Activated naive CD4-positive, alpha-beta T cell treated with anti-CD3 and anti-CD28 coated beads, Interleukin-2, amount 50 U/mL, for 72 hours (primary cell): ENCODE data around the gene SLC37A1. TPM values are rescaled to one million over a fixed set of nuclear protein-coding genes. Genes with fewer than 3 reads are reported as not detected.
A peak's percentile ranks its signal among the peaks of the same experiment; 100 is the strongest.

Experiments used
- ATAC-seq, 2 donors: fragments of 150-1000 bp; cut with Tn5 transposase; 2 replicates each; pipeline ENCODE4 v1.10.0; 2021; ENCODE audit warnings: mild to moderate bottlenecking in 2 of 2, moderate library complexity in 2 of 2
- DNase-seq, 2 donors: peaks; one replicate each; pipeline ENCODE4 v3.0.0; 2021 to 2022; ENCODE audit warnings: low spot score in 2 of 2
- H3K27ac Mint-ChIP-seq, 2 donors: one replicate each; pipeline ENCODE4 v1.8.0; 2022; ENCODE audit warnings: mild to moderate bottlenecking in 2 of 2, mixed read lengths in 2 of 2
- H3K36me3 Mint-ChIP-seq, 2 donors: one replicate each; pipeline ENCODE4 v1.8.0; 2022; ENCODE audit warnings: mixed read lengths in 2 of 2
- H3K9me3 Mint-ChIP-seq, 2 donors: one replicate each; pipeline ENCODE4 v1.8.0; 2022; ENCODE audit warnings: mixed read lengths in 2 of 2
- total RNA-seq, 2 donors: library from RNA; stranded (reverse); gene quantifications; one replicate each; pipeline ENCODE4 v1.2.3, GENCODE V29; 2022

SLC37A1 gene
- total RNA-seq, 2 donors from 2014 or later: 15.2 to 20.6 TPM

GRCh38 chr21:42567861-42568260 lies 54.2 kb downstream of the SLC37A1 start:
- ATAC-seq (no peak), DNase-seq (peak in 1 of 2 donors; percentile 9)
- H3K27ac Mint-ChIP-seq: peak overlapping the region in 1 of 2 donors; percentile 70
- peaks cover 0 to 6% of the 10 kb centered on the region in 2 donors for H3K36me3 Mint-ChIP-seq
- H3K9me3 Mint-ChIP-seq: no peaks in the 10 kb centered on the region

DNA sequence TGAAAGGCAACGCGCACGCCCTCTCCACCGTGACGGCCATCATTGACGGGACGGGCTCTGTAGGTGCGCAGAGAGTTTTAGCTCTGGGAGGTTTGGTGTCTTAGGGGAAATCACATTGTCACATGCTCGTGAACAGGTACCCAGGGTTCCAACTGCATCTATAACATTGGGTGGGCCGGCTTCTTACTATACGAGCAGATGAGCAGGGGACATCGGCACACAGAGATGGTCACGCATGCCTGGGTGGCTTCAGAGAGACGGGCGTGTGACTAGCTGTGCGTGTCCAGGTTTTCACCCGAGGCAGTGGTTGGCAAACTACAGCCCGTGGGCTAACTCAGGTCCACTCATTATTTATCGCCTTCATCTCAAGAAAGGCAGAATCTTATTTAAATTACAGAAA lies 54.7 kb downstream of the SLC37A1 start:
- H3K27ac Mint-ChIP-seq: no peak overlapping the region
- H3K9me3 Mint-ChIP-seq: no peaks in the 10 kb centered on the region
- ATAC-seq (no peak), DNase-seq (peak in 1 of 2 donors; percentile 33)
- peaks cover 0 to 6% of the 10 kb centered on the region in 2 donors for H3K36me3 Mint-ChIP-seq

GRCh38 chr21:42568866-42569731 lies 55.4 kb downstream of the SLC37A1 start:
- Mint-ChIP-seq H3K9me3 (no peaks in the 10 kb centered on the region), H3K27ac (no peak overlapping the region), H3K36me3 (peaks cover 0 to 6% of the 10 kb centered on the region in 2 donors)
- ATAC-seq: no peak
- DNase-seq: peak in 1 of 2 donors; percentile 33

GRCh38 chr21:42569732-42570301 lies 56.2 kb downstream of the SLC37A1 start:
- no peak for ATAC-seq
- Mint-ChIP-seq H3K27ac (peak overlapping the region in 1 of 2 donors; percentile 70), H3K9me3 (no peaks in the 10 kb centered on the region), H3K36me3 (peaks cover 0 to 6% of the 10 kb centered on the region in 2 donors)
- DNase-seq: peak in 1 of 2 donors; percentile 41

GRCh38 chr21:42570362-42570761 lies 56.7 kb downstream of the SLC37A1 start:
- Mint-ChIP-seq H3K36me3 (peaks cover 3 to 7% of the 10 kb centered on the region in 2 donors), H3K27ac (peak overlapping the region; percentile 33 to 70), H3K9me3 (no peaks in the 10 kb centered on the region)
- DNase-seq (peak in 1 of 2 donors; percentile 14), ATAC-seq (no peak)

GRCh38 chr21:42570841-42571387 lies 57.3 kb downstream of the SLC37A1 start:
- no peak for ATAC-seq
- DNase-seq: peak in 1 of 2 donors; percentile 44
- Mint-ChIP-seq H3K9me3 (no peaks in the 10 kb centered on the region), H3K27ac (no peak overlapping the region), H3K36me3 (peaks cover 8 to 13% of the 10 kb centered on the region in 2 donors)

DNA sequence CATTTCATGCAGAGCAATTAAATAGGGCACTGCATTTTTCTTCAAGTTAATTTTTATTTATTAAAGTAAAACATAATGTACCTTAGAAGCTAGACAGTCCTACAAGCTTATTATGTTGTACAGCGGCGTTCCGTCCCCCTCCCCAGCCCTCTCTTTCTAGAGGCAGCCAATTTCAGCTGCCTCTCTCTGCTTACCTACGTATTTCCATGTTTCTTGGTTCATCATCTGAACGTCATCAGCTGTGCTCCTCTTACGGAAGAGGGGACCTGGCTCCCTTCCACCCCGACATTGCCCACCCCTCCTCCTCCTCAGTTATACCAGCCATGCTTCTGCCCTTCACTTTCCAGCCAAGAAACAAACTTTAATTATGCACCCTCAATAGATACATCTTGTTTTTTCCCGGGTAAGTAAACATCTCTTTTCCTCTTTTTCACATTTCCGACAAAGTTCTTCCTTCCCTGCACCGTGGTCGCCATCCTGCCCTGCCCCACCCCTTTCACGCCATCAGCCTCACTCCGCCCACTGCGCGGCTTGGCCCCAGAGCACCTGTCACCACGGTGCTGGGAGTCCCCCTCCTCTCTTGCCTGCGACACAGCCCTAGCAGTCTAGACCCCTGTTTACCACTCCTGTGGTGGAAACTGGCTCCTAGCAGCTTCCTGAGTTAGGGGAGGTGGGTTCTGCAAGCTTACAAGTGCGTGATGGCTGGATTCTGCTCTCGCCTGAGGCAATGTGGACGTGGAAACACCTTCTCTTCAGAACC lies 57.9 kb downstream of the SLC37A1 start:
- DNase-seq: peak in 1 of 2 donors; percentile 20

GRCh38 chr21:42572906-42573495 lies 59.3 kb downstream of the SLC37A1 start:
- peak overlapping the region; percentile 34 to 86 for H3K27ac Mint-ChIP-seq
- no peak for ATAC-seq

More for the DNA sequence above, 57.9 kb downstream of the SLC37A1 start:
- ATAC-seq: no peak
- peak overlapping the region in 1 of 2 donors; percentile 34 for H3K27ac Mint-ChIP-seq
- peaks cover 15 to 17% of the 10 kb centered on the region in 2 donors for H3K36me3 Mint-ChIP-seq
- peaks cover 3% of the 10 kb centered on the region in 2 donors for H3K9me3 Mint-ChIP-seq

DNA sequence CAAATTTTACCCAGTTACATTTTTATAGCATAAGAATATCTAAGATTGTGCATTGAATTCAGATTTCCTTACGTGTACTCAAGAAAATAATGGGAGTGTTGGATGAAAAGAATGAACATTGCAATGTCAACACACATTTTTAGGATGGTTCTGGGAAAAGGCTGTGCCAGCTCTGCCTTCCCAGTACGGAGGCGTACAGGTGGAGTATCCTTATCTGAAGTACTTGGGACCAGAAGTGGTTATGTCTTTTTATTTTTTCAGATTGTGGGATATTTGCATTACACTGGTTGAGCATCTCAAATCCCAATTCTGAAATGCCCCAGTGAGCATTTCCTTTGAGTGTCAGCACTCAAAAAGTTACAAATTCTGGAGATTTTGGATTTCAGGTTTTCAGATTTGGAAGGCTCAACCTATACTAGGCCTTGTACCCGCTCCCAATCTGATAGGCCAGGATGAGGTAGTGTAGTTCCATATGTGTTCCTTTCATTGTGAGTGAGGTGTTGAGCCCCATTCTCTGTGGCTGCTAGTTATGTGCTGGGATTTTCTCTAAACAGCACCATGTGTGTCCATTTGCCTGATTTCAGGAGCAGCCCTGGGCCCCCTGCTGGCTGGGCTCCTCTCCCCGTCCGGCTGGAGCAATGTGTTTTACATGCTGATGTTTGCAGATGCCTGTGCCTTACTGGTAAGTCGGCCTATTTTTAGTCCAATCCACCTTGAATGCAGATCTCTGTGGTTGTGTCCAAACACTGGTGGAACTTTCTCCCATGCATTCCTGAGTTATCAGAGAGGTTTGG lies 60.8 kb downstream of the SLC37A1 start:
- DNase-seq (peak in 1 of 2 donors; percentile 9), ATAC-seq (no peak)
- no peak overlapping the region for H3K27ac Mint-ChIP-seq
- peaks cover 5 to 7% of the 10 kb centered on the region in 2 donors for H3K9me3 Mint-ChIP-seq
- peaks cover 19 to 23% of the 10 kb centered on the region in 2 donors for H3K36me3 Mint-ChIP-seq

More at GRCh38 chr21:42572906-42573495, 59.3 kb downstream of the SLC37A1 start:
- peak in 1 of 2 donors; percentile 31 for DNase-seq
- Mint-ChIP-seq H3K9me3 (peaks cover 5 to 7% of the 10 kb centered on the region in 2 donors), H3K36me3 (peaks cover 19 to 23% of the 10 kb centered on the region in 2 donors)

DNA sequence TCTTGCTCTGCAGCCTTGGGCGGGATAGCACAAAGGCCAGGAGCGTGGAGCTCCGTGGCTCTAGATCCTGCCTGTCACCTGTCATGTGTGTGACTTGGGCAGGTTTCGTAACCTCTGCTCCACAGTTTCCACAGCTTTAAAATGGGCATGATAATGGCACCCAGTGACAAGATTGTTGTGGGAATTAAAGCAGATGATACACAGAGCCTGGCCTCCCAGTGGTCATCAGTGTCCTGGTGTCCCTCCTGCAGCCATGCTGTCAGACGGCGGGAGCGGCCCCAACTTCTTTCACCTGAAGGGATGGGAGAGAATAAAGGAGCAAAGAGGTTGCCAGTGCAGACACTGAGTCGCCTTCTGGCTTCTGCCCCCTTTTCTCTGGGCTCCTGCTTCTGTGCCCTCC lies 61.5 kb downstream of the SLC37A1 start:
- H3K36me3 Mint-ChIP-seq: peaks cover 15 to 23% of the 10 kb centered on the region in 2 donors
- ATAC-seq: no peak
- DNase-seq: no peak
- no peak overlapping the region for H3K27ac Mint-ChIP-seq
- H3K9me3 Mint-ChIP-seq: peaks cover 5 to 7% of the 10 kb centered on the region in 2 donors

DNA sequence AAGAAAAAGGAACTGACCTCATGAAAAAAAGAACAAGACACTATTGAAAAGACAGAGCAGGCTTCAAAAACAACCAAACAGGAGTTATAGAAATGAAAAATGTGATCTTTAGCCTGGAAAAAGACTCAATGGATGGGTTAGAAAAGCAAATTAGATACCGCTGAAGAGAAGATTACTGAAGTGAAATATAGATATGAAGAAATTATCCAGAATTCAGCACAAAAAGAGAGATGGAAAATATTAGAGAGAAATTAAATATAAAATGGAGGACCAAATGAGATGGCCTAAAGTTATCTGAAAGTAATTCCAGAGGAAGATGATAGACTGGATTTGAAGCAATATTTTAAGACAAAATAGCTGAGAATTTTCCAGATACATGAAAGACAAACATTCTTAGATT lies 63.0 kb downstream of the SLC37A1 start:
- ATAC-seq (no peak), DNase-seq (no peak)
- peaks cover 5 to 7% of the 10 kb centered on the region in 2 donors for H3K9me3 Mint-ChIP-seq
- peak overlapping the region in 1 of 2 donors; percentile 7 for H3K27ac Mint-ChIP-seq
- H3K36me3 Mint-ChIP-seq: peaks cover 13 to 23% of the 10 kb centered on the region in 2 donors

DNA sequence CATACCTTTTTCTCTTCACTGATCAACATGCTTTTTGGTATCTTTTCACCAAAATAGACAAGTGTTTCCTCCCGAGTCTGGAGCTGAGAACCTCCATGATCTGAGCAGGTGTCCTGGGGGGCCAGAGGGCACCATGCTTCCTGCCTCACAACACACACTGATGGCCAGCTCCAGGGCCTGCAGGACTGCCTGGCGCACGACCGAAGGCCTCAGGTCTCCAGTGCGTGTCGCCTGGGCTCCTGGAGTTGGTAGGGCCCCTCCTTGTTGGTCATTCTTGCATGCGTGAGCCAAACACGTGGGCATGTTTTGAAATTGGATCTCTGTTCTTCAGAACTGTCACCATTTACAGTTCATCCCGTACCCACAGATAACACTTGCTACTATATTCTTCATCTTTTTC lies 64.4 kb downstream of the SLC37A1 start:
- H3K9me3 Mint-ChIP-seq: peaks cover 5 to 7% of the 10 kb centered on the region in 2 donors
- DNase-seq: no peak
- H3K36me3 Mint-ChIP-seq: peaks cover 13 to 23% of the 10 kb centered on the region in 2 donors
- ATAC-seq: no peak
- H3K27ac Mint-ChIP-seq: no peak overlapping the region

GRCh38 chr21:42578761-42579415 lies 65.2 kb downstream of the SLC37A1 start:
- Mint-ChIP-seq H3K9me3 (peaks cover 5 to 7% of the 10 kb centered on the region in 2 donors), H3K36me3 (peaks cover 13 to 23% of the 10 kb centered on the region in 2 donors), H3K27ac (no peak overlapping the region)
- no peak for ATAC-seq
- DNase-seq: no peak

DNA sequence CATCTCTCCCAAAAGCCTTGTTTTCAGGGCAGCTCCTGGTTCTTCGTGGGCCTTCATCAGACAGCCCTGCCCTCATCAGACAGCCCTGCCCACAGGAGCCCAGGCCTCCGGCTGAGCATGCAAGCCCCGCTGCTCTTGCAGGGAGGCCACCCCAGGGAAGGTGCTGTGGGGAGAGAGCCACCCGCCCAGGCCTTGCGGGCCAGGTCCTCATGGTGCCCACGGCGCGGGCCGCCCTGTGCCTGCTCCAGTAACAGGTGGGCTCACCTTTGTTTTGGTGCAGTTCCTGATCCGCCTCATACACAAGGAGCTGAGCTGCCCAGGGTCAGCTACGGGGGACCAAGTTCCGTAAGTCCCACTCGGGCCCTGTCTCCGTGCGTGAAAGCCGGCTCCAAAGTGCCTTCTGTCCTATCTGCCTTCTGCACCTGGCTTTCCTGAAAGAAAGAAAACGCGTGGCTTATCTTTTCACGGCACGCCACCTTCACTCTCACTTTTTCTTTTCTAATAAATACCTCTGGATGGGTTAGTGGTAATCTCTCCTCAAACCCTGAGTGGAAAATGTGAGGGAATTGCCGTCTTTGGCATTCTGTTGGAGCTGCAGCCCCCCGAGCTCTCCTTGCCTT lies 65.9 kb downstream of the SLC37A1 start:
- no peak overlapping the region for H3K27ac Mint-ChIP-seq
- H3K9me3 Mint-ChIP-seq: peaks cover 5 to 7% of the 10 kb centered on the region in 2 donors
- H3K36me3 Mint-ChIP-seq: peaks cover 13 to 23% of the 10 kb centered on the region in 2 donors
- no peak for DNase-seq
- no peak for ATAC-seq
